Activated CD4-positive, alpha-beta T cell treated with anti-CD3 and anti-CD28 coated beads for 36 hours (primary cell): ENCODE data around the gene RAMP3. TPM values are rescaled to one million over a fixed set of nuclear protein-coding genes. Genes with fewer than 3 reads are reported as not detected.
A peak's percentile ranks its signal among the peaks of the same experiment; 100 is the strongest.
"Not testable (repeated sequence)": the region's sequence is repeated elsewhere in the genome, so short reads cannot be mapped to it uniquely, and the experiment has no call there.

Experiments
- ATAC-seq: fragments of 200-7000 bp; cut with Tn5 transposase; one replicate; pipeline ENCODE4 v1.10.0; 2021; ENCODE audit warnings: mild to moderate bottlenecking, moderate library complexity
- CTCF ChIA-PET: fragments of 350-600 bp; sonication (Branson Sonifier 250); formaldehyde crosslinking; loops from one replicate; lab custom pipeline; 2021; ENCODE audit warnings: antibody characterized with exemption; lab: Charles Lee
- POLR2A ChIA-PET: fragments of 350-600 bp; sonication (Branson Sonifier 250); formaldehyde crosslinking; loops from one replicate; lab custom pipeline; 2021; ENCODE audit warnings: antibody characterized with exemption, inconsistent platforms; lab: Charles Lee
- DNase-seq: peaks from one replicate; pipeline ENCODE4 v3.0.0-alpha.2; 2020
- H3K27ac Mint-ChIP-seq: one replicate; pipeline ENCODE4 v1.8.0; 2021; ENCODE audit warnings: mixed read lengths
- H3K27me3 Mint-ChIP-seq: one replicate; pipeline ENCODE4 v1.8.0; 2021; ENCODE audit warnings: mixed read lengths
- H3K36me3 Mint-ChIP-seq: one replicate; pipeline ENCODE4 v1.8.0; 2021; ENCODE audit warnings: low read depth, mixed read lengths
- H3K4me1 Mint-ChIP-seq: one replicate; pipeline ENCODE4 v1.8.0; 2021; ENCODE audit warnings: mixed read lengths
- H3K4me3 Mint-ChIP-seq: one replicate; pipeline ENCODE4 v1.8.0; 2021; ENCODE audit warnings: mild to moderate bottlenecking, moderate library complexity, mixed read lengths
- H3K9me3 Mint-ChIP-seq: one replicate; pipeline ENCODE4 v1.8.0; 2021; ENCODE audit warnings: low read depth, mixed read lengths
- intact Hi-C, 2 experiments: fragments of 100-400 bp; cut with DNase I in 1 of 2; cut with micrococcal nuclease in 1 of 2; formaldehyde crosslinking; loops; one replicate each; pipeline versions ENCODE4 v1.14.2 to v1.15.1; 2022 to 2024; cut with DNase I, micrococcal nuclease
- total RNA-seq, 2 experiments: library from RNA; stranded (reverse); gene quantifications; one replicate each; pipeline ENCODE4 v1.2.3, GENCODE V29; 2021

Gene RAMP3
- total RNA-seq, 2 experiments from 2014 or later: not detected

- DNase-seq (no peak), ATAC-seq (no peak)
- Mint-ChIP-seq H3K9me3 (no peaks in the 10 kb centered on the region), H3K4me3 (no peak overlapping the region), H3K27ac (no peak overlapping the region), H3K4me1 (no peaks in the 10 kb centered on the region), H3K27me3 (peaks cover 16% of the 10 kb centered on the region), H3K36me3 (no peaks in the 10 kb centered on the region)
- POLR2A ChIA-PET: no interaction called here
- CTCF ChIA-PET: interaction anchor here (0.7 to 8.2 kb wide), 5 partner anchors 86 to 611 kb away, joined by 3 to 70 read pairs (median 3); no protein-coding TSS in a partner anchor
- intact Hi-C loops: no loop called here
Observed at GRCh38 chr7:45156516-45157272, 897 bp upstream of the RAMP3 start.

GRCh38 chr7:45157286-45157652 is 322 bp upstream of the RAMP3 start:
- no peak for DNase-seq
- no peak overlapping the region for H3K4me3 Mint-ChIP-seq
- H3K4me1 Mint-ChIP-seq: no peaks in the 10 kb centered on the region
- intact Hi-C loops: no loop called here
- H3K27me3 Mint-ChIP-seq: peaks cover 16% of the 10 kb centered on the region
- ChIA-PET CTCF (interaction anchor here (1.1 to 8.2 kb wide), 2 partner anchors 36 to 102 kb away, joined by 3 to 70 read pairs; no protein-coding TSS in a partner anchor), POLR2A (no interaction called here)
- no peaks in the 10 kb centered on the region for H3K9me3 Mint-ChIP-seq
- no peaks in the 10 kb centered on the region for H3K36me3 Mint-ChIP-seq
- H3K27ac Mint-ChIP-seq: no peak overlapping the region
- no peak for ATAC-seq

- no peaks in the 10 kb centered on the region for H3K4me1 Mint-ChIP-seq
- CTCF ChIA-PET: interaction anchor here (0.8 to 8.2 kb wide), 3 partner anchors 14 to 101 kb away, joined by 3 to 70 read pairs (median 3); no protein-coding TSS in a partner anchor
- H3K27me3 Mint-ChIP-seq: peaks cover 16% of the 10 kb centered on the region
- H3K36me3 Mint-ChIP-seq: no peaks in the 10 kb centered on the region
- ATAC-seq (no peak), DNase-seq (no peak)
- H3K27ac Mint-ChIP-seq: no peak overlapping the region
- POLR2A ChIA-PET: interaction anchor here (0.5 kb wide), 1 partner anchor 62 kb away, joined by 7 read pairs; no protein-coding TSS in a partner anchor
- intact Hi-C loops: no loop called here
- H3K9me3 Mint-ChIP-seq: no peaks in the 10 kb centered on the region
- no peak overlapping the region for H3K4me3 Mint-ChIP-seq
Observed at GRCh38 chr7:45158471-45158870, 880 bp downstream of the RAMP3 start.

GRCh38 chr7:45159296-45159695 is 1.7 kb downstream of the RAMP3 start:
- H3K4me1 Mint-ChIP-seq: no peaks in the 10 kb centered on the region
- H3K36me3 Mint-ChIP-seq: no peaks in the 10 kb centered on the region
- ATAC-seq (no peak), DNase-seq (no peak)
- peaks cover 16% of the 10 kb centered on the region for H3K27me3 Mint-ChIP-seq
- no peak overlapping the region for H3K4me3 Mint-ChIP-seq
- H3K27ac Mint-ChIP-seq: no peak overlapping the region
- intact Hi-C loops: no loop called here
- ChIA-PET POLR2A (no interaction called here), CTCF (interaction anchor here (0.9 to 8.2 kb wide), 2 partner anchors 97 to 100 kb away, joined by 3 to 70 read pairs; no protein-coding TSS in a partner anchor)
- H3K9me3 Mint-ChIP-seq: no peaks in the 10 kb centered on the region

GRCh38 chr7:45160417-45160881 is 2.9 kb downstream of the RAMP3 start:
- DNase-seq (no peak), ATAC-seq (peak; percentile 16)
- POLR2A ChIA-PET: no interaction called here

GRCh38 chr7:45161138-45161537 is 3.5 kb downstream of the RAMP3 start:
- no peaks in the 10 kb centered on the region for H3K4me1 Mint-ChIP-seq
- no peaks in the 10 kb centered on the region for H3K36me3 Mint-ChIP-seq
- no peak overlapping the region for H3K4me3 Mint-ChIP-seq
- peaks cover 16% of the 10 kb centered on the region for H3K27me3 Mint-ChIP-seq
- no peak overlapping the region for H3K27ac Mint-ChIP-seq
- H3K9me3 Mint-ChIP-seq: peaks cover 3% of the 10 kb centered on the region
- DNase-seq: no peak
- ChIA-PET CTCF (no interaction called here), POLR2A (no interaction called here)
- no peak for ATAC-seq
- intact Hi-C loops: no loop called here

More at GRCh38 chr7:45160417-45160881, 2.9 kb downstream of the RAMP3 start:
- H3K27ac Mint-ChIP-seq: no peak overlapping the region
- peaks cover 16% of the 10 kb centered on the region for H3K27me3 Mint-ChIP-seq
- peaks cover 3% of the 10 kb centered on the region for H3K9me3 Mint-ChIP-seq
- no peak overlapping the region for H3K4me3 Mint-ChIP-seq
- H3K4me1 Mint-ChIP-seq: no peaks in the 10 kb centered on the region
- CTCF ChIA-PET: no interaction called here
- H3K36me3 Mint-ChIP-seq: no peaks in the 10 kb centered on the region
- intact Hi-C loops: no loop called here

- H3K9me3 Mint-ChIP-seq: peaks cover 3% of the 10 kb centered on the region
- H3K4me1 Mint-ChIP-seq: no peaks in the 10 kb centered on the region
- ATAC-seq: no peak
- intact Hi-C loops: no loop called here
- POLR2A ChIA-PET: no interaction called here
- CTCF ChIA-PET: interaction anchor here (0.6 kb wide), 1 partner anchor 9 kb away, joined by 3 read pairs; no protein-coding TSS in a partner anchor
- peaks cover 18% of the 10 kb centered on the region for H3K27me3 Mint-ChIP-seq
- H3K4me3 Mint-ChIP-seq: no peak overlapping the region
- H3K27ac Mint-ChIP-seq: no peak overlapping the region
- no peaks in the 10 kb centered on the region for H3K36me3 Mint-ChIP-seq
- DNase-seq: no peak
Observed at GRCh38 chr7:45161842-45162241, 4.3 kb downstream of the RAMP3 start.

GRCh38 chr7:45162311-45162845 is 4.8 kb downstream of the RAMP3 start:
- intact Hi-C loops: no loop called here
- H3K27ac Mint-ChIP-seq: no peak overlapping the region

GRCh38 chr7:45162943-45163691 is 5.5 kb downstream of the RAMP3 start:
- H3K27me3 Mint-ChIP-seq: peaks cover 12% of the 10 kb centered on the region
- H3K27ac Mint-ChIP-seq: no peak overlapping the region
- H3K4me3 Mint-ChIP-seq: no peak overlapping the region
- DNase-seq (no peak), ATAC-seq (no peak)
- peaks cover 3% of the 10 kb centered on the region for H3K9me3 Mint-ChIP-seq
- H3K36me3 Mint-ChIP-seq: no peaks in the 10 kb centered on the region
- ChIA-PET CTCF (no interaction called here), POLR2A (no interaction called here)
- no peaks in the 10 kb centered on the region for H3K4me1 Mint-ChIP-seq
- intact Hi-C loops: no loop called here

More at GRCh38 chr7:45162311-45162845, 4.8 kb downstream of the RAMP3 start:
- ChIA-PET CTCF (interaction anchor here (0.6 kb wide), 1 partner anchor 9 kb away, joined by 3 read pairs; no protein-coding TSS in a partner anchor), POLR2A (no interaction called here)
- peaks cover 12% of the 10 kb centered on the region for H3K27me3 Mint-ChIP-seq
- DNase-seq (no peak), ATAC-seq (no peak)
- H3K4me3 Mint-ChIP-seq: no peak overlapping the region
- H3K4me1 Mint-ChIP-seq: no peaks in the 10 kb centered on the region
- H3K36me3 Mint-ChIP-seq: no peaks in the 10 kb centered on the region
- H3K9me3 Mint-ChIP-seq: peaks cover 3% of the 10 kb centered on the region

- ATAC-seq (no peak), DNase-seq (no peak)
- H3K27me3 Mint-ChIP-seq: peaks cover 9% of the 10 kb centered on the region
- no peak overlapping the region for H3K27ac Mint-ChIP-seq
- H3K4me3 Mint-ChIP-seq: no peak overlapping the region
- H3K9me3 Mint-ChIP-seq: peaks cover 3% of the 10 kb centered on the region
- intact Hi-C loops: no loop called here
- no peaks in the 10 kb centered on the region for H3K36me3 Mint-ChIP-seq
- ChIA-PET POLR2A (no interaction called here), CTCF (no interaction called here)
- H3K4me1 Mint-ChIP-seq: no peaks in the 10 kb centered on the region
Observed at GRCh38 chr7:45163692-45164052, 6.1 kb downstream of the RAMP3 start.

GRCh38 chr7:45164271-45164670 is 6.7 kb downstream of the RAMP3 start:
- H3K27me3 Mint-ChIP-seq, H3K36me3 Mint-ChIP-seq, ATAC-seq, POLR2A ChIA-PET, intact Hi-C loops, H3K4me3 Mint-ChIP-seq, H3K27ac Mint-ChIP-seq, H3K9me3 Mint-ChIP-seq, CTCF ChIA-PET, H3K4me1 Mint-ChIP-seq, DNase-seq: not testable (repeated sequence)
